HepG2 (cell line): ENCODE measurements around the gene ATP1A1. TPM values are rescaled to one million over a fixed set of nuclear protein-coding genes. Genes with fewer than 3 reads are reported as not detected.

Source experiments
- ATF7 ChIP-seq, 2 experiments: fragments of 450-650 bp in 1 of 2; sonication (generic) in 1 of 2; formaldehyde crosslinking in 1 of 2; IDR thresholded peaks; 2 replicates each; pipeline versions ENCODE4 v1.4.0 to v1.6.1; 2016 to 2020; ENCODE audit warnings: antibody characterized with exemption in 1 of 2, mild to moderate bottlenecking in 1 of 2, missing genetic modification reagents in 1 of 2
- EED ChIP-seq: sonication (generic); formaldehyde crosslinking; IDR thresholded peaks from 2 replicates; pipeline ENCODE4 v1.5.0; 2020; ENCODE audit warnings: mild to moderate bottlenecking, missing genetic modification reagents
- ZNF616 ChIP-seq: sonication (generic); formaldehyde crosslinking; IDR thresholded peaks from 2 replicates; pipeline ENCODE4 v1.5.0; 2020; ENCODE audit warnings: low read depth, mild to moderate bottlenecking, missing genetic modification reagents
- ZNF678 ChIP-seq: sonication (generic); formaldehyde crosslinking; IDR thresholded peaks from 2 replicates; pipeline ENCODE4 v1.4.0; 2020; ENCODE audit warnings: mild to moderate bottlenecking, missing genetic modification reagents
- ZNF749 ChIP-seq: sonication (generic); formaldehyde crosslinking; IDR thresholded peaks from 2 replicates; pipeline ENCODE4 v1.8.0; 2022; ENCODE audit warnings: mild to moderate bottlenecking, missing genetic modification reagents, moderate library complexity, borderline replicate concordance
- polyA plus RNA-seq, 8 experiments: library from polyadenylated mRNA; depleted of rRNA in 3 of 8; stranded (reverse) in 7 of 8; unstranded in 1 of 8; fragments of >200 nt; fragmentation: Illumina TruSeq in 4 of 8; extraction: Trizol in 4 of 8; gene quantifications; 2 replicates each; pipeline versions ENCODE4 v1.2.1 to v1.2.3, GENCODE V29; 2011 to 2016; ENCODE audit warnings: low read depth in 4 of 8, missing spikeins in 1 of 8, mixed read lengths in 1 of 8; ENCODE audit not compliant: insufficient read depth in 1 of 8
- total RNA-seq, 5 experiments: library from RNA; depleted of rRNA; stranded (reverse); fragments of >200 nt; fragmentation: Illumina TruSeq; extraction: Trizol; gene quantifications; 2 replicates each; pipeline ENCODE4 v1.2.3, GENCODE V29; 2016; ENCODE audit warnings: low read depth in 1 of 5
- TF ChIP-seq, protein P1 (sequence below), 2 experiments: sonication (generic) in 1 of 2; formaldehyde crosslinking in 1 of 2; IDR thresholded peaks; 2 replicates each; pipeline versions ENCODE4 v1.4.0 to v1.6.1; 2016 to 2020; ENCODE audit warnings: borderline replicate concordance in 1 of 2, low read depth in 1 of 2, mild to moderate bottlenecking in 1 of 2, missing genetic modification reagents in 1 of 2
- TF ChIP-seq, protein P2 (sequence below): sonication (generic); formaldehyde crosslinking; IDR thresholded peaks from 2 replicates; pipeline ENCODE4 v1.5.0; 2020; ENCODE audit warnings: mild to moderate bottlenecking, missing genetic modification reagents, borderline replicate concordance
- TF ChIP-seq, protein P3 (sequence below): fragments of 450-650 bp; IDR thresholded peaks from 2 replicates; pipeline ENCODE4 v1.6.1; 2017; ENCODE audit warnings: mild to moderate bottlenecking
- TF ChIP-seq, protein P4 (sequence below): sonication (generic); formaldehyde crosslinking; IDR thresholded peaks from 2 replicates; pipeline ENCODE4 v1.5.1; 2020; ENCODE audit warnings: missing genetic modification reagents, mild to moderate bottlenecking, borderline replicate concordance

The ATP1A1 gene
- total and polyA plus RNA-seq, 2 of the 13 experiments (the other 11 are each of a cell fraction or from before 2014, with no cell fraction given), result 280 to 705 TPM

DNA sequence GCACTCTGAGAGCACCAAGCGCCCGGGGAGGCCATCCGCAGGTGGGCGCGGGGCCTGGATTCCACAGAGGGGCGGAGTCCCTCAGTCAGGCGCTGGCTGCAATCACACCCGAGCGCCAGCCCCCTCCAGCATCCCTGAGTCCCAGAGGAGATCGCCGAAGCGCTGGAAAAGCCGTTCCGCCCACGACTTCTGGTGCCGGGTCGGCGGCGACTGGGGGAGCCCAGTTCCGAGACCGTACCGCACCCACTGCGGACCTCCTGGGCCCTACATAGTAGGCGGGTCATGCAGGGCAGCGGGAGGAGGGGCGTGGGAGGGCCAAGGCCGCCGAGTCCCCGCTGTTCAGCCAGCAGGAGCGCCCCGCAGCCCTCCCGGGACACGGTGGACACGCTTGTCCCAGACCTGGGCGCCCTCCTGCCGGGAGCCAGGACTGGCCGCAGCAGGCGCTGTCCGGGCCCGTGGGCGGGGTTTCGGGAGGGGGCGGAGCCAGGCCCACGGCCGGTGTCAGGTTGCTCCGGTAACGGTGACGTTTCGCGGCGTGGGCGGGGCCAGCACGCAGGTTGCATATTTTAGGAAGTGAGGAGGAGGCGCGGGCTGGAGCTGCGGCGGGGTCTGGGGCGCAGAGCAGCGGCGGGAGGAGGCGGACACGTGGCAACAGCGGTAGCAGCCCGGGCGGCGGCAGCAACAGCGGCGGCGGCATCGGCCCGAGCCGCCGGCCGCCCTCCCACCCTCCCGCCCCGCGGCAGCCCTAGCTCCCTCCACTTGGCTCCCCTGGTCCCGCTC, at the start of gene ATP1A1 (continued):
- TF ChIP-seq, protein P1, sequence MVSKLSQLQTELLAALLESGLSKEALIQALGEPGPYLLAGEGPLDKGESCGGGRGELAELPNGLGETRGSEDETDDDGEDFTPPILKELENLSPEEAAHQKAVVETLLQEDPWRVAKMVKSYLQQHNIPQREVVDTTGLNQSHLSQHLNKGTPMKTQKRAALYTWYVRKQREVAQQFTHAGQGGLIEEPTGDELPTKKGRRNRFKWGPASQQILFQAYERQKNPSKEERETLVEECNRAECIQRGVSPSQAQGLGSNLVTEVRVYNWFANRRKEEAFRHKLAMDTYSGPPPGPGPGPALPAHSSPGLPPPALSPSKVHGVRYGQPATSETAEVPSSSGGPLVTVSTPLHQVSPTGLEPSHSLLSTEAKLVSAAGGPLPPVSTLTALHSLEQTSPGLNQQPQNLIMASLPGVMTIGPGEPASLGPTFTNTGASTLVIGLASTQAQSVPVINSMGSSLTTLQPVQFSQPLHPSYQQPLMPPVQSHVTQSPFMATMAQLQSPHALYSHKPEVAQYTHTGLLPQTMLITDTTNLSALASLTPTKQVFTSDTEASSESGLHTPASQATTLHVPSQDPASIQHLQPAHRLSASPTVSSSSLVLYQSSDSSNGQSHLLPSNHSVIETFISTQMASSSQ (IDR thresholded peaks at IDR 0.05; ENCODE audit: low read depth), result no peak
- TF ChIP-seq, protein P1 (CRISPR knock-in tag; IDR thresholded peaks at IDR 0.05; ENCODE audit: borderline replicate concordance), result peak; percentile 16; the same call in 1 of the 2 replicates
- TF ChIP-seq, protein P2, sequence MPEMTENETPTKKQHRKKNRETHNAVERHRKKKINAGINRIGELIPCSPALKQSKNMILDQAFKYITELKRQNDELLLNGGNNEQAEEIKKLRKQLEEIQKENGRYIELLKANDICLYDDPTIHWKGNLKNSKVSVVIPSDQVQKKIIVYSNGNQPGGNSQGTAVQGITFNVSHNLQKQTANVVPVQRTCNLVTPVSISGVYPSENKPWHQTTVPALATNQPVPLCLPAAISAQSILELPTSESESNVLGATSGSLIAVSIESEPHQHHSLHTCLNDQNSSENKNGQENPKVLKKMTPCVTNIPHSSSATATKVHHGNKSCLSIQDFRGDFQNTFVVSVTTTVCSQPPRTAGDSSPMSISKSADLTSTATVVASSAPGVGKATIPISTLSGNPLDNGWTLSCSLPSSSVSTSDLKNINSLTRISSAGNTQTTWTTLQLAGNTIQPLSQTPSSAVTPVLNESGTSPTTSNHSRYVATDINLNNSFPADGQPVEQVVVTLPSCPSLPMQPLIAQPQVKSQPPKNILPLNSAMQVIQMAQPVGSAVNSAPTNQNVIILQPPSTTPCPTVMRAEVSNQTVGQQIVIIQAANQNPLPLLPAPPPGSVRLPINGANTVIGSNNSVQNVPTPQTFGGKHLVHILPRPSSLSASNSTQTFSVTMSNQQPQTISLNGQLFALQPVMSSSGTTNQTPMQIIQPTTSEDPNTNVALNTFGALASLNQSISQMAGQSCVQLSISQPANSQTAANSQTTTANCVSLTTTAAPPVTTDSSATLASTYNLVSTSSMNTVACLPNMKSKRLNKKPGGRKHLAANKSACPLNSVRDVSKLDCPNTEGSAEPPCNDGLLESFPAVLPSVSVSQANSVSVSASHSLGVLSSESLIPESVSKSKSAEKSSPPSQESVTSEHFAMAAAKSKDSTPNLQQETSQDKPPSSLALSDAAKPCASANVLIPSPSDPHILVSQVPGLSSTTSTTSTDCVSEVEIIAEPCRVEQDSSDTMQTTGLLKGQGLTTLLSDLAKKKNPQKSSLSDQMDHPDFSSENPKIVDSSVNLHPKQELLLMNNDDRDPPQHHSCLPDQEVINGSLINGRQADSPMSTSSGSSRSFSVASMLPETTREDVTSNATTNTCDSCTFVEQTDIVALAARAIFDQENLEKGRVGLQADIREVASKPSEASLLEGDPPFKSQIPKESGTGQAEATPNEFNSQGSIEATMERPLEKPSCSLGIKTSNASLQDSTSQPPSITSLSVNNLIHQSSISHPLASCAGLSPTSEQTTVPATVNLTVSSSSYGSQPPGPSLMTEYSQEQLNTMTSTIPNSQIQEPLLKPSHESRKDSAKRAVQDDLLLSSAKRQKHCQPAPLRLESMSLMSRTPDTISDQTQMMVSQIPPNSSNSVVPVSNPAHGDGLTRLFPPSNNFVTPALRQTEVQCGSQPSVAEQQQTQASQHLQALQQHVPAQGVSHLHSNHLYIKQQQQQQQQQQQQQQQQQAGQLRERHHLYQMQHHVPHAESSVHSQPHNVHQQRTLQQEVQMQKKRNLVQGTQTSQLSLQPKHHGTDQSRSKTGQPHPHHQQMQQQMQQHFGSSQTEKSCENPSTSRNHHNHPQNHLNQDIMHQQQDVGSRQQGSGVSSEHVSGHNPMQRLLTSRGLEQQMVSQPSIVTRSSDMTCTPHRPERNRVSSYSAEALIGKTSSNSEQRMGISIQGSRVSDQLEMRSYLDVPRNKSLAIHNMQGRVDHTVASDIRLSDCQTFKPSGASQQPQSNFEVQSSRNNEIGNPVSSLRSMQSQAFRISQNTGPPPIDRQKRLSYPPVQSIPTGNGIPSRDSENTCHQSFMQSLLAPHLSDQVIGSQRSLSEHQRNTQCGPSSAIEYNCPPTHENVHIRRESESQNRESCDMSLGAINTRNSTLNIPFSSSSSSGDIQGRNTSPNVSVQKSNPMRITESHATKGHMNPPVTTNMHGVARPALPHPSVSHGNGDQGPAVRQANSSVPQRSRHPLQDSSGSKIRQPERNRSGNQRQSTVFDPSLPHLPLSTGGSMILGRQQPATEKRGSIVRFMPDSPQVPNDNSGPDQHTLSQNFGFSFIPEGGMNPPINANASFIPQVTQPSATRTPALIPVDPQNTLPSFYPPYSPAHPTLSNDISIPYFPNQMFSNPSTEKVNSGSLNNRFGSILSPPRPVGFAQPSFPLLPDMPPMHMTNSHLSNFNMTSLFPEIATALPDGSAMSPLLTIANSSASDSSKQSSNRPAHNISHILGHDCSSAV (CRISPR knock-in tag), result no peak
- TF ChIP-seq EED (no peak), ATF7 (IDR thresholded peaks at IDR 0.05) (no peak), ATF7 (CRISPR knock-in tag; IDR thresholded peaks at IDR 0.05) (peak; percentile 48; the same call in 1 of the 2 replicates), ZNF616 (CRISPR knock-in tag) (no peak), ZNF749 (CRISPR knock-in tag) (no peak; the same call in 1 of the 2 replicates), ZNF678 (0 out of 2 replicates have a peak, but pooled peaks have one; percentile 24)
- TF ChIP-seq, protein P3, sequence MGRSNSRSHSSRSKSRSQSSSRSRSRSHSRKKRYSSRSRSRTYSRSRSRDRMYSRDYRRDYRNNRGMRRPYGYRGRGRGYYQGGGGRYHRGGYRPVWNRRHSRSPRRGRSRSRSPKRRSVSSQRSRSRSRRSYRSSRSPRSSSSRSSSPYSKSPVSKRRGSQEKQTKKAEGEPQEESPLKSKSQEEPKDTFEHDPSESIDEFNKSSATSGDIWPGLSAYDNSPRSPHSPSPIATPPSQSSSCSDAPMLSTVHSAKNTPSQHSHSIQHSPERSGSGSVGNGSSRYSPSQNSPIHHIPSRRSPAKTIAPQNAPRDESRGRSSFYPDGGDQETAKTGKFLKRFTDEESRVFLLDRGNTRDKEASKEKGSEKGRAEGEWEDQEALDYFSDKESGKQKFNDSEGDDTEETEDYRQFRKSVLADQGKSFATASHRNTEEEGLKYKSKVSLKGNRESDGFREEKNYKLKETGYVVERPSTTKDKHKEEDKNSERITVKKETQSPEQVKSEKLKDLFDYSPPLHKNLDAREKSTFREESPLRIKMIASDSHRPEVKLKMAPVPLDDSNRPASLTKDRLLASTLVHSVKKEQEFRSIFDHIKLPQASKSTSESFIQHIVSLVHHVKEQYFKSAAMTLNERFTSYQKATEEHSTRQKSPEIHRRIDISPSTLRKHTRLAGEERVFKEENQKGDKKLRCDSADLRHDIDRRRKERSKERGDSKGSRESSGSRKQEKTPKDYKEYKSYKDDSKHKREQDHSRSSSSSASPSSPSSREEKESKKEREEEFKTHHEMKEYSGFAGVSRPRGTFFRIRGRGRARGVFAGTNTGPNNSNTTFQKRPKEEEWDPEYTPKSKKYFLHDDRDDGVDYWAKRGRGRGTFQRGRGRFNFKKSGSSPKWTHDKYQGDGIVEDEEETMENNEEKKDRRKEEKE, result no peak
- TF ChIP-seq, protein P4, sequence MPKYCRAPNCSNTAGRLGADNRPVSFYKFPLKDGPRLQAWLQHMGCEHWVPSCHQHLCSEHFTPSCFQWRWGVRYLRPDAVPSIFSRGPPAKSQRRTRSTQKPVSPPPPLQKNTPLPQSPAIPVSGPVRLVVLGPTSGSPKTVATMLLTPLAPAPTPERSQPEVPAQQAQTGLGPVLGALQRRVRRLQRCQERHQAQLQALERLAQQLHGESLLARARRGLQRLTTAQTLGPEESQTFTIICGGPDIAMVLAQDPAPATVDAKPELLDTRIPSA, result 0 out of 2 replicates have a peak, but pooled peaks have one; percentile 43
